GM12874 (cell line): Measurements from ENCODE around the gene ZKSCAN2.

ENCODE experiments used
- TF ChIP-seq, protein P1 (sequence below): IDR thresholded peaks from 2 replicates; pipeline ENCODE4 v1.5.1; 2011; ENCODE audit warnings: low read depth, mild to moderate bottlenecking, control low read depth, low read length, moderate library complexity; ENCODE audit not compliant: insufficient read depth

Gene ZKSCAN2

DNA sequence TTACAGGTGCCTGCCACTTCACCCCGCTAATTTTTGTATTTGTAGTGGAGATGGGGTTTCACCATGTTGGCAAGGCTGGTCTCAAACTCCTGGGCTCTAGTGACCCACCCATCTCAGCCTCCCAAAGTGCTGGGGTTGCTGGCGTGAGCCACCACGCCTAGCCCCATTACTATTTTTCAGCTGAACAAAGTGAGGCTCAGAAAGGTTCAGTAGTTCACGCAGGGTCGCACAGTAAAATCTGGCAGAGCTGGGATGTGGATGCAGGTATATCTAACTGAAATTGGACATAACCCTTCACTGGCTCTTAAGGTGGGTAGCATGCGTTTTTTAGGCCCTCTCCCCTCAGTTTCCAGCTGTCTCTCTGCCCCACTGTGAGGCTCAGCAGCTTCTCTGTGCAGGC, 33.7 kb downstream of the ZKSCAN2 start:
- TF ChIP-seq, protein P1, sequence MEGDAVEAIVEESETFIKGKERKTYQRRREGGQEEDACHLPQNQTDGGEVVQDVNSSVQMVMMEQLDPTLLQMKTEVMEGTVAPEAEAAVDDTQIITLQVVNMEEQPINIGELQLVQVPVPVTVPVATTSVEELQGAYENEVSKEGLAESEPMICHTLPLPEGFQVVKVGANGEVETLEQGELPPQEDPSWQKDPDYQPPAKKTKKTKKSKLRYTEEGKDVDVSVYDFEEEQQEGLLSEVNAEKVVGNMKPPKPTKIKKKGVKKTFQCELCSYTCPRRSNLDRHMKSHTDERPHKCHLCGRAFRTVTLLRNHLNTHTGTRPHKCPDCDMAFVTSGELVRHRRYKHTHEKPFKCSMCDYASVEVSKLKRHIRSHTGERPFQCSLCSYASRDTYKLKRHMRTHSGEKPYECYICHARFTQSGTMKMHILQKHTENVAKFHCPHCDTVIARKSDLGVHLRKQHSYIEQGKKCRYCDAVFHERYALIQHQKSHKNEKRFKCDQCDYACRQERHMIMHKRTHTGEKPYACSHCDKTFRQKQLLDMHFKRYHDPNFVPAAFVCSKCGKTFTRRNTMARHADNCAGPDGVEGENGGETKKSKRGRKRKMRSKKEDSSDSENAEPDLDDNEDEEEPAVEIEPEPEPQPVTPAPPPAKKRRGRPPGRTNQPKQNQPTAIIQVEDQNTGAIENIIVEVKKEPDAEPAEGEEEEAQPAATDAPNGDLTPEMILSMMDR: no peak

- TF ChIP-seq, protein P1: no peak
These were observed 34.7 kb downstream of the ZKSCAN2 start for GRCh38 chr16:25222959-25223358.

- TF ChIP-seq, protein P1: no peak
These were observed 38.4 kb downstream of the ZKSCAN2 start for GRCh38 chr16:25219070-25219737.

DNA sequence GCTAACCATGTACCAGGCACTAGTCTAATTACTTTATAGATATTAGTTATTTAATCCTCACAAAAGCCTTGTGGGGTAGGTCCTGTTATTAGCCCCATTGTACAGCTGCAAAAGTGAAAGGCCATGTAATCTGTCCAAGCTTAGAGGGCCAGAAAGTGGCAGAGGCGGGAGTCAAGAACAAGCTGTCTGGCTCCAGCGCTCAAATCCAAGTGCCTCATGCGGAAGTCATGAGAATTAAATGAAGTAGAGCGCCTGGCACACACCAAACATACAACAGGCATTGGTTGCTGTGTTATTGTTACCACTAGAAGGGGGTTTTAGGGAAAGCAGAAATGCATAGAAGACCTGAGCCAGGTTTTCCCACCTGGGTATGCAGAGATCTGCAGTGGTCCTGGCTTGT, 39.7 kb downstream of the ZKSCAN2 start:
- TF ChIP-seq, protein P1: no peak

DNA sequence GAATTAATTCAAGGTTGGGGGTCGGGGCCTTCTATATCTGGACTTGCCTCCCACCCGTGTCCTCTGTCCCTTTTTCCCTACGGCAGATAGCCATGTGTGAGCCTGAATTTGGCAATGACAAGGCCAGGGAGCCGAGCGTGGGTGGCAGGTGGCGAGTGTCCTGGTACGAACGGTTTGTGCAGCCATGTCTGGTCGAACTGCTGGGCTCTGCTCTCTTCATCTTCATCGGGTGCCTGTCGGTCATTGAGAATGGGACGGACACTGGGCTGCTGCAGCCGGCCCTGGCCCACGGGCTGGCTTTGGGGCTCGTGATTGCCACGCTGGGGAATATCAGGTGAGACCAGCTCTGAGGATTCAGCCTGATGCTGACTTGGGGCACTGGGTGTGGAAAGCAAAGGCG, 40.5 kb downstream of the ZKSCAN2 start:
- TF ChIP-seq, protein P1: no peak

DNA sequence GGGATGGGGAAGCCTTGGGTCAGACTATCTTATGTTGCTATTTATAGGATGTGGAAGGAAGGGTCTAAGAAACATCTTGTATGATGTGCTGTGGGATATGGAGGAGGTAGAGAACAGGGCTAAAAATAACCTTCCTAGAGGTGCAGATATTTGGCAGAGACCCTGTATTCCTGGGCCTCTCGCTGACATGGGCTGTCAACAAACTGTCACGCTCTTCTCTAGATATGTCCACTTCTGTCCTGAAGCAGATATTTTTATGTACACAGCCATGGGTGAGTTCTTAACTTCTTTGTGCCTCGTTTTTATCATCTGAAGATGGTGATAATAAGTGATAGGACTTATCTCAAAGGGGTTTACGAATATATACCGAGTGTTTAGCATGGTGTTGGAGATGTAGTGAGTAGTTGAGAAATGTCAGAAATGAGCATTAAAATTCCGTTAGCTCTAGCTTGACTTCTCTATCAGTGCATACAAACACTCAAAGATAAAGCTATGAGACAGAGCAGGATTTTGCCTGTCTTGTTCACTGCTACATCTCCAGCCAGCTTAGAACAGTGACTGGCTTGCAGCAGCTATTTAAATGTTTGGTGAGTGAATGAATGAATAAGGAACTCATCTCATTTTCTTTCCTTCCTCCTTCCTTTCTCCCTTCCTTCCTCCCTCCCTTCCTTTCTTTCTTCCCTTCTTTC, 43.8 kb downstream of the ZKSCAN2 start:
- TF ChIP-seq, protein P1: no peak

- TF ChIP-seq, protein P1: no peak
These were observed 45.0 kb downstream of the ZKSCAN2 start for GRCh38 chr16:25212636-25213035.
